Measurements from ENCODE around the gene PPP2R1B. TPM values are rescaled to one million over a fixed set of nuclear protein-coding genes. Genes with fewer than 3 reads are reported as not detected.

Gene PPP2R1B
- total and polyA plus RNA-seq, 2 donors (not counting 3 experiments of a cell fraction or from before 2014, with no cell fraction given): 18.0 to 50.8 TPM

- Histone ChIP-seq H3K9me1 (replicated peaks; ENCODE audit: control insufficient read depth, extremely low read depth, insufficient read depth, low read length) (no peaks in the 10 kb centered on the region), H3K4me1 (ENCODE audit: control insufficient read depth, extremely low read depth, insufficient read depth, low read length) (no peaks in the 10 kb centered on the region), H3K9ac (replicated peaks; ENCODE audit: extremely low read depth, insufficient read depth, low read length) (no peak overlapping the region), H3K79me2 (ENCODE audit: control insufficient read depth, insufficient read depth, low read length) (no peaks in the 10 kb centered on the region), H3K9me3 (replicated peaks; ENCODE audit: control insufficient read depth, insufficient read depth, low read length) (no peaks in the 10 kb centered on the region), H3K36me3 (ENCODE audit: control insufficient read depth in 2 of 2, extremely low read depth in 1 of 2, insufficient read depth in 2 of 2, low read length in 2 of 2) (peaks cover 7 to 13% of the 10 kb centered on the region in 2 experiments), H2AFZ (ENCODE audit: low read depth, low read length) (no peak overlapping the region), H3K4me3 (replicated peaks in 1 of 3; ENCODE audit: insufficient read depth in 1 of 3, low read depth in 1 of 3, low read length in 3 of 3) (no peak overlapping the region), H3K4me2 (ENCODE audit: insufficient read depth, low read length) (no peak overlapping the region), H3K27ac (ENCODE audit: insufficient read depth, low read depth, low read length) (no peak overlapping the region), H4K20me1 (replicated peaks; ENCODE audit: control insufficient read depth, extremely low read depth, insufficient read depth, low read length) (no peaks in the 10 kb centered on the region), H3K27me3 (ENCODE audit: control insufficient read depth in 2 of 2, insufficient read depth in 2 of 2, low read length in 2 of 2) (no peaks in the 10 kb centered on the region)
- POLR2A ChIA-PET: no interaction called here
- no peak for FAIRE-seq
- no TSS peak for BruUV-seq (replicated peaks)
- CTCF ChIA-PET: interaction anchor here (1.6 kb wide), 1 partner anchor 34 kb away, joined by 5 read pairs; no protein-coding TSS in a partner anchor
- intact Hi-C loops (cut with micrococcal nuclease) (no loop called here), dilution Hi-C loops (cut with MboI; ENCODE audit: extremely low pct_ligation_motif_present, low sequenced_read_pairs) (no loop called here)
- no peak for DNase-seq (ENCODE audit: low read depth, low spot score)
- TF ChIP-seq POLR2AphosphoS5 (IDR thresholded peaks at IDR 0.05; ENCODE audit: insufficient read depth, low read depth, low read length): no peak
- no peak for TF ChIP-seq MYC (IDR thresholded peaks at IDR 0.05; ENCODE audit: low read depth, low read length)
- TF ChIP-seq EZH2 (IDR thresholded peaks at IDR 0.05; ENCODE audit: borderline replicate concordance, low read depth, low read length, severe bottlenecking): no peak
- no peak for TF ChIP-seq FOS (IDR thresholded peaks at IDR 0.05; ENCODE audit: borderline replicate concordance, insufficient read depth, low read length)
- no peak for TF ChIP-seq CTCF (IDR thresholded peaks at IDR 0.05; ENCODE audit: extremely low read depth in 1 of 2, insufficient read depth in 1 of 2, low read depth in 1 of 2, low read length in 2 of 2)
- no peak for TF ChIP-seq POLR2A (IDR thresholded peaks at IDR 0.05; ENCODE audit: low read depth, low read length)
- no peak for TF ChIP-seq MAX (IDR thresholded peaks at IDR 0.05; ENCODE audit: insufficient read depth, insufficient read length)
These were observed 41.9 kb upstream of the PPP2R1B start for GRCh38 chr11:111808063-111808588.
